IPS-18c (cell line): ENCODE data around the gene TMC7.
A peak's percentile ranks its signal among the peaks of the same experiment; 100 is the strongest.

Experiments used
- H3K4me3 ChIP-seq: 2 replicates; pipeline ENCODE4 v1.7.0; 2013; ENCODE audit warnings: low read depth, mild to moderate bottlenecking, low read length, moderate library complexity; ENCODE audit not compliant: insufficient read depth
- H3K9me3 ChIP-seq: one replicate; pipeline ENCODE4 v1.6.1; 2013; ENCODE audit warnings: mild to moderate bottlenecking, low read length, moderate library complexity; ENCODE audit not compliant: control insufficient read depth, insufficient read depth

TMC7 gene

GRCh38 chr16:19006446-19007315, 22.9 kb downstream of the TMC7 start:
- H3K4me3 ChIP-seq: no peak overlapping the region

GRCh38 chr16:19008245-19009169, 24.8 kb downstream of the TMC7 start:
- no peaks in the 10 kb centered on the region for H3K9me3 ChIP-seq
- no peak overlapping the region for H3K4me3 ChIP-seq

More at GRCh38 chr16:19006446-19007315, 22.9 kb downstream of the TMC7 start:
- no peaks in the 10 kb centered on the region for H3K9me3 ChIP-seq

GRCh38 chr16:19011169-19011731, 27.5 kb downstream of the TMC7 start:
- no peaks in the 10 kb centered on the region for H3K9me3 ChIP-seq
- no peak overlapping the region for H3K4me3 ChIP-seq

GRCh38 chr16:19014461-19014860, 30.7 kb downstream of the TMC7 start:
- Histone ChIP-seq H3K4me3 (no peak overlapping the region), H3K9me3 (no peaks in the 10 kb centered on the region)

GRCh38 chr16:19017179-19017578, 33.4 kb downstream of the TMC7 start:
- H3K9me3 ChIP-seq: no peaks in the 10 kb centered on the region
- H3K4me3 ChIP-seq: no peak overlapping the region

GRCh38 chr16:19020689-19021088, 37.0 kb downstream of the TMC7 start:
- no peak overlapping the region for H3K4me3 ChIP-seq
- no peaks in the 10 kb centered on the region for H3K9me3 ChIP-seq

GRCh38 chr16:19021747-19022146, 38.0 kb downstream of the TMC7 start:
- H3K9me3 ChIP-seq: no peaks in the 10 kb centered on the region

GRCh38 chr16:19027416-19027815, 43.7 kb downstream of the TMC7 start:
- no peaks in the 10 kb centered on the region for H3K9me3 ChIP-seq
- H3K4me3 ChIP-seq: no peak overlapping the region

More at GRCh38 chr16:19021747-19022146, 38.0 kb downstream of the TMC7 start:
- no peak overlapping the region for H3K4me3 ChIP-seq

- H3K9me3 ChIP-seq: no peaks in the 10 kb centered on the region
- H3K4me3 ChIP-seq: no peak overlapping the region
These were observed 46.2 kb downstream of the TMC7 start for GRCh38 chr16:19029980-19030379.

GRCh38 chr16:19031738-19032137, 48.0 kb downstream of the TMC7 start:
- Histone ChIP-seq H3K4me3 (no peak overlapping the region), H3K9me3 (no peaks in the 10 kb centered on the region)

- no peak overlapping the region for H3K4me3 ChIP-seq
- no peaks in the 10 kb centered on the region for H3K9me3 ChIP-seq
These were observed 50.0 kb downstream of the TMC7 start for GRCh38 chr16:19033761-19034160.

GRCh38 chr16:19040400-19040799, 56.7 kb downstream of the TMC7 start:
- H3K4me3 ChIP-seq: no peak overlapping the region

GRCh38 chr16:19044769-19045168, 61.0 kb downstream of the TMC7 start:
- H3K4me3 ChIP-seq: no peak overlapping the region
- H3K9me3 ChIP-seq: no peaks in the 10 kb centered on the region

More at GRCh38 chr16:19040400-19040799, 56.7 kb downstream of the TMC7 start:
- no peaks in the 10 kb centered on the region for H3K9me3 ChIP-seq

- Histone ChIP-seq H3K9me3 (no peaks in the 10 kb centered on the region), H3K4me3 (no peak overlapping the region)
These were observed 62.3 kb downstream of the TMC7 start for GRCh38 chr16:19046062-19046461.

- Histone ChIP-seq H3K9me3 (no peaks in the 10 kb centered on the region), H3K4me3 (no peak overlapping the region)
These were observed 79.0 kb downstream of the TMC7 start for GRCh38 chr16:19062706-19063105.

- H3K4me3 ChIP-seq: peak overlapping the region; percentile 71; the same call in 1 of the 2 replicates
These were observed 83.2 kb downstream of the TMC7 start for GRCh38 chr16:19066988-19067348.

GRCh38 chr16:19067349-19068236, 83.9 kb downstream of the TMC7 start, which contains the start of gene COQ7:
TSS of gene COQ7 (plus strand) at chr16:19067614. CDS start at chr16:19067665, 51 bp downstream.
- peak within 1 kb of the TSS; percentile 71 for H3K4me3 ChIP-seq

More at GRCh38 chr16:19066988-19067348, 83.2 kb downstream of the TMC7 start:
- H3K9me3 ChIP-seq: no peaks in the 10 kb centered on the region

More at GRCh38 chr16:19067349-19068236, 83.9 kb downstream of the TMC7 start, which contains the start of gene COQ7:
- H3K9me3 ChIP-seq: no peaks in the 10 kb centered on the region
